ENCODE data around the gene GATAD2A. TPM values are rescaled to one million over a fixed set of nuclear protein-coding genes. Genes with fewer than 3 reads are reported as not detected.

Gene GATAD2A
- total RNA-seq, 6 experiments from 2014 or later: 23.9 to 59.6 (median 39.2) TPM

DNA sequence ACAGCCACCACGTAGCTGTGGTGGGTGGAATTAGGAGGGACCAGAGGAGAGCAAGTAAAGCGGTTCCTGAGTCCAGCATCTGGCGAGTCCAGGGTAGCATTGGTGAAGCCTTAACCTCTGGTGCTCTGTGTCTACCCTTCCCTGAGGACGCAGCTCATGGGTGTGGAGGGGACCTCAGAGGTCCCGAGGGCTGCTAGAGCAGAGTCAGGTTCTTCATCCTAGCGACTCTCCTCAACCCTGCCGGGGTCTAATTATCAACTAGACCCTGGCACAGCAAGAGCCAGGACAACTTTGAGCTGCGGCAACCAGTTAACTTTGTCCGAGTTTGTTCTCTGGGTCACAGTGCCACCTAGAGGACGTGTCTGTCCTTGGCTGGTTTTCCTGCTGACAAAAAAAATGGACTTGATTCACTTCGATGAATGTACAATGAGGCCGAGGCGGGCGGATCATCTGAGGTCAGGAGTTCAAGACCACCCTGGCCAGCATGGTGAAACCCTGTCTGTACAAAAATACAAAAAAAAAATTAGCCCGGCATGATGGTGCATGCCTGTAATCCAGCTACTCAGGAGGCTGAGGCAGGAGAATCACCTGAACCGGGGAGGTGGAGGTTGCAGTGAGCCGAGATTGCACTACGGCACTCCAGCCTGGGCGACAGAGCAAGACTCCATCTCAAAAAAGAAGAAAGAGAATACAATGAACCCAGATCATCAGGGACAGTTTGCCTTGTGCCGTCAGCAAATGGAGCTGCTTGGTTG is 84.9 kb downstream of the GATAD2A start:
- 15% methylated on average over 15 of the region's 20 CpGs for WGBS (ENCODE audit: insufficient coverage, low coverage, low lambda C conversion rate, missing lambda C conversion rate)
- TF ChIP-seq POLR2A (IDR thresholded peaks at IDR 0.05): no peak
- TF ChIP-seq, protein P1, sequence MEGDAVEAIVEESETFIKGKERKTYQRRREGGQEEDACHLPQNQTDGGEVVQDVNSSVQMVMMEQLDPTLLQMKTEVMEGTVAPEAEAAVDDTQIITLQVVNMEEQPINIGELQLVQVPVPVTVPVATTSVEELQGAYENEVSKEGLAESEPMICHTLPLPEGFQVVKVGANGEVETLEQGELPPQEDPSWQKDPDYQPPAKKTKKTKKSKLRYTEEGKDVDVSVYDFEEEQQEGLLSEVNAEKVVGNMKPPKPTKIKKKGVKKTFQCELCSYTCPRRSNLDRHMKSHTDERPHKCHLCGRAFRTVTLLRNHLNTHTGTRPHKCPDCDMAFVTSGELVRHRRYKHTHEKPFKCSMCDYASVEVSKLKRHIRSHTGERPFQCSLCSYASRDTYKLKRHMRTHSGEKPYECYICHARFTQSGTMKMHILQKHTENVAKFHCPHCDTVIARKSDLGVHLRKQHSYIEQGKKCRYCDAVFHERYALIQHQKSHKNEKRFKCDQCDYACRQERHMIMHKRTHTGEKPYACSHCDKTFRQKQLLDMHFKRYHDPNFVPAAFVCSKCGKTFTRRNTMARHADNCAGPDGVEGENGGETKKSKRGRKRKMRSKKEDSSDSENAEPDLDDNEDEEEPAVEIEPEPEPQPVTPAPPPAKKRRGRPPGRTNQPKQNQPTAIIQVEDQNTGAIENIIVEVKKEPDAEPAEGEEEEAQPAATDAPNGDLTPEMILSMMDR (IDR thresholded peaks at IDR 0.05): peak; percentile 80 to 89 (median 82)
- ATAC-seq (peak; percentile 48 to 65 (median 58)), DNase-seq (peak; percentile 64 to 75 (median 67))
- Histone ChIP-seq H3K36me3 (peaks cover 0 to 24% (median 6%) of the 10 kb centered on the region in 4 donors), H3K27ac (peak overlapping the region; percentile 68 to 86 (median 86)), H3K27me3 (no peaks in the 10 kb centered on the region), H3K4me1 (peaks cover 0 to 45% (median 22%) of the 10 kb centered on the region in 4 donors), H3K4me3 (no peak overlapping the region), H3K9me3 (no peaks in the 10 kb centered on the region)
- intact Hi-C loops (cut with DNase I): loop anchor here (5.0 to 10.0 kb wide), 2 partner anchors 123 to 296 kb away; partner anchors contain the start of genes BORCS8 (in 1 of the 2) and RFXANK (in 1 of the 2)

DNA sequence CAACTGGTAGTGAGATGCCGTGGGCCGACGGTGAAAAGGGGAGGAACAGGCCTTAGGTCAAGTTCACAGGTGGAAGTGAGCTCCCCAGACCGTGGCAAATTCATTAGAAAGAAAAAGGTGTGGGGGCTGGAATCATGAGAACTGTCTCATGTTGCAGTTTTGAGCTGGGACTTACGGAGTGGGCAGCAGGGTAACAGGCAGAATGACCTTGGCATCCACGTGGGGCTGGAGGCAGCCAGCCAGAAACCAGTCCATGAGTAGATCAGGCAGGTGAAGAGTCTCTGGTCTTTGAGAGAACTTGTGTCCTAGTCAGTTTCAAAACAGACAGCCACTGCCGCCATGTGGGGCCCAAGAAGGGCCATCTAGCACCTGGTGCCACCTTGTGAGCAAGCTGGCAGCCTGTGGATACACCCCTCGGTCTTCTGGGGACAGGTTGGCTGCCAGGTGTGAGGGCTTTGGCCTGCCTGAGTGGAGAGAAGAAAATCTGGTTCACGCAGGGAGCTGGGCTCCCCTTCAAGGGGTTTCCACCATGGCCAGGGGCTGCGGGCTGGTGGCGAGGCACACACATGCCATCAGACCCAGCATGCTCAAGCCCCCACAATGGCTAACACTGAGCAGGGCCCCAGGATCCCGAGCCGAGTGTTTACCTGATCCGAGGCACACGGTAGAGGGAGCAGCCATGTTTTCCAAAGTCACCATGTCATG is 86.0 kb downstream of the GATAD2A start:
- intact Hi-C loops (cut with DNase I): loop anchor here (5.0 to 10.0 kb wide), 2 partner anchors 124 to 297 kb away; partner anchors contain the start of genes BORCS8 (in 1 of the 2) and RFXANK (in 1 of the 2)
- Histone ChIP-seq H3K4me3 (no peak overlapping the region), H3K36me3 (peaks cover 0 to 32% (median 6%) of the 10 kb centered on the region in 4 donors), H3K27ac (no peak overlapping the region), H3K9me3 (no peaks in the 10 kb centered on the region), H3K27me3 (no peaks in the 10 kb centered on the region), H3K4me1 (peaks cover 0 to 43% (median 22%) of the 10 kb centered on the region in 4 donors)
- TF ChIP-seq POLR2A (IDR thresholded peaks at IDR 0.05): no peak
- TF ChIP-seq, protein P1 (IDR thresholded peaks at IDR 0.05): no peak
- 29% methylated on average over 5 of the region's 15 CpGs for WGBS (ENCODE audit: insufficient coverage, low coverage, low lambda C conversion rate, missing lambda C conversion rate)
- no peak for ATAC-seq
- peak in 1 of 3 donors; percentile 40 for DNase-seq

DNA sequence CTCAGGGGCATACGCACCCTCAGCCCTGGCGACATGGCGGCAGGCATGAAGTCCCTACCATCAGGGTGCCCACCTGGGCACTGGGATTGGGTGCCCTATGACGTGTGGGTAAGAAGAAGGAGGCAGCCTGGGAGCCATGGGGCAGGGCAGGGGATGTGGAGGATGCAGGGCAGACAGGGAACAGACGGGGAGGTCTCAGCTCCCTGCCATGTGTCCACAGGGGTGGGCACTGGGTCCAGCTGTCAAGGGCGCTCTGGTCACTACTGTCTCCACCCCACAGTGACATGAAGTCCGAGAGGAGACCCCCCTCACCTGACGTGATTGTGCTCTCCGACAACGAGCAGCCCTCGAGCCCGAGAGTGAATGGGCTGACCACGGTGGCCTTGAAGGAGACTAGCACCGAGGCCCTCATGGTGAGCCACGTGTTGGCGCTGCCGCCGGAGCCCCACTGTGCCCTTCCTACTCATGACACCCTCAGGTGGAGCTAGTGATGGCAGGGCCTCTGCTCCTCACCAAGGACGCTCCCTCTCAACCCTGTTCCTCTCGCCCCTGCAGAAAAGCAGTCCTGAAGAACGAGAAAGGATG is 86.6 kb downstream of the GATAD2A start:
- TF ChIP-seq, protein P1 (IDR thresholded peaks at IDR 0.05): no peak
- TF ChIP-seq POLR2A (IDR thresholded peaks at IDR 0.05): no peak
- no peak overlapping the region for H3K4me3 ChIP-seq
- H3K36me3 ChIP-seq: peaks cover 0 to 39% (median 6%) of the 10 kb centered on the region in 4 donors
- no peak overlapping the region for H3K27ac ChIP-seq
- H3K4me1 ChIP-seq: peaks cover 0 to 36% (median 19%) of the 10 kb centered on the region in 4 donors
- 84% methylated on average over 6 of the region's 21 CpGs for WGBS (ENCODE audit: insufficient coverage, low coverage, low lambda C conversion rate, missing lambda C conversion rate)
- intact Hi-C loops (cut with DNase I): loop anchor here (5.0 to 10.0 kb wide), 2 partner anchors 125 to 297 kb away; partner anchors contain the start of genes BORCS8 (in 1 of the 2) and RFXANK (in 1 of the 2)
- ATAC-seq (no peak), DNase-seq (peak in 1 of 3 donors; percentile 43)
- no peaks in the 10 kb centered on the region for H3K9me3 ChIP-seq
- H3K27me3 ChIP-seq: no peaks in the 10 kb centered on the region

DNA sequence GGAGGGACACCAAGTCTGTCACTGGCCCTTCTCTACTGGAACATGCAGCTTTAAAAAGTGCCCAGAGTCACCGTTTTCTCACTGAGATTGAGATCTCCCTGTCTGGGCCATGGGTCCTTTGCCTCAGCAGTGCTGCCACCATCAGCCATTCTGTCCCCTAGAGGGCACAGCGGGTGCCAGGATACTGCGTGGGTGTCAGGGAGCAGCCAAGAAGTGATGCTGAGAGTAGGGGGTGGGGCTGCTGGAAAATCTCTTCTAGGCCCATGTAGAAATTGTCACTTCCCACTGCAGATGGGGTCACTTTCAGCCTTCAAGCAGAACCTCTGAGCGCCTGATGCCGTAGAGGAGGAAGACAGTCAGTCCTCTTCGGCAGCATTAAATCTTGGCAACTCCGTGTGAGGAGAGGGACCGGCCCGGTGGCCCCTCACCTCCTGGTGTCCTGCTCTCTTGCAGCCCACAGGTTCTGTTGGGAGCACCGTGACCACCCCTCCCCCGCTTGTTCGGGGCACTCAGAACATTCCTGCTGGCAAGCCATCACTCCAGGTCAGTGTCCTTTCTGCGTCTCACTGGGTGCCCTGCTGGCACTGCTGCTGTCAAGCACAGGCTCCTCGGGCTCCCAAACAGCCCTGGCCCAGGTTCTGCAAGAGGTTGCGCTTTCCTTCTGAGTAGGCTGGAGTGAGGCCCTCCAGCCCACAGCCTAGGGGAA is 88.5 kb downstream of the GATAD2A start:
- peaks cover 3 to 53% (median 11%) of the 10 kb centered on the region in 4 donors for H3K36me3 ChIP-seq
- no peak overlapping the region for H3K4me3 ChIP-seq
- peaks cover 0 to 18% (median 6%) of the 10 kb centered on the region in 4 donors for H3K4me1 ChIP-seq
- TF ChIP-seq, protein P1 (IDR thresholded peaks at IDR 0.05): peak in 2 of 4 donors; percentile 6 to 22
- no peak for TF ChIP-seq POLR2A (IDR thresholded peaks at IDR 0.05)
- WGBS (ENCODE audit: insufficient coverage, low coverage, low lambda C conversion rate, missing lambda C conversion rate): 18% methylated on average over 5 of the region's 15 CpGs
- H3K9me3 ChIP-seq: no peaks in the 10 kb centered on the region
- no peak overlapping the region for H3K27ac ChIP-seq
- intact Hi-C loops (cut with DNase I): loop anchor here (5.0 to 10.0 kb wide), 2 partner anchors 127 to 299 kb away; partner anchors contain the start of genes BORCS8 (in 1 of the 2) and RFXANK (in 1 of the 2)
- ATAC-seq (peak in 1 of 4 donors; percentile 27), DNase-seq (peak in 1 of 3 donors; percentile 55)
- no peaks in the 10 kb centered on the region for H3K27me3 ChIP-seq
